OCI-LY3 (cell line): ENCODE data around the gene RNF186.

Experiments used
- H2AFZ ChIP-seq: fragments of 200-600, 300-600 bp; shearing (Covaris generic); 2 replicates; pipeline ENCODE4 v1.6.0; 2014; ENCODE audit warnings: antibody characterized with exemption, low read depth, low read length
- H3K27ac ChIP-seq: fragments of 200-600, 300-600 bp; sonication (generic); 2 replicates; pipeline ENCODE4 v1.5.1; 2014; ENCODE audit warnings: mild to moderate bottlenecking, low read length, moderate library complexity, mixed read lengths
- H3K27me3 ChIP-seq: fragments of 200-600, 300-600 bp; sonication (generic); 2 replicates; pipeline ENCODE4 v1.6.1; 2014; ENCODE audit warnings: low read depth, low read length, mixed read lengths
- H3K36me3 ChIP-seq: fragments of 200-600, 300-600 bp; sonication (generic); replicated peaks from 2 replicates; pipeline ENCODE3; 2014; ENCODE audit warnings: low read depth, low read length, mixed read lengths
- H3K4me1 ChIP-seq: fragments of 300-600, 200-600 bp; sonication (generic); 2 replicates; pipeline ENCODE4 v1.6.1; 2014; ENCODE audit warnings: low read length, mixed read lengths
- H3K4me2 ChIP-seq: fragments of 200-600, 300-600 bp; sonication (generic); 2 replicates; pipeline ENCODE4 v1.6.1; 2014; ENCODE audit warnings: low read length, mixed read lengths
- H3K4me3 ChIP-seq: fragments of 300-600, 200-600 bp; sonication (generic); 2 replicates; pipeline ENCODE4 v1.5.1; 2014; ENCODE audit warnings: antibody characterized with exemption, mild to moderate bottlenecking, low read length, moderate library complexity
- H3K79me2 ChIP-seq: fragments of 300-600, 200-600 bp; shearing (Covaris generic); 2 replicates; pipeline ENCODE4 v1.6.1; 2014; ENCODE audit warnings: mild to moderate bottlenecking, low read length, mixed read lengths
- H3K9ac ChIP-seq: fragments of 300-600, 200-600 bp; shearing (Covaris generic); 2 replicates; pipeline ENCODE4 v1.6.0; 2014; ENCODE audit warnings: mild to moderate bottlenecking, low read length, moderate library complexity
- H3K9me3 ChIP-seq: fragments of 200-600, 300-600 bp; shearing (Covaris generic); 2 replicates; pipeline ENCODE4 v1.6.1; 2014; ENCODE audit warnings: low read length, mixed read lengths; ENCODE audit not compliant: insufficient read depth
- H4K20me1 ChIP-seq: fragments of 200-600, 300-600 bp; sonication (generic); 2 replicates; pipeline ENCODE4 v1.6.1; 2016; ENCODE audit warnings: low read length, mixed read lengths; ENCODE audit not compliant: insufficient read depth
- EZH2phosphoT487 ChIP-seq: fragments of 200-600 bp; shearing (Covaris generic); IDR thresholded peaks from 2 replicates; pipeline ENCODE4 v1.6.1; 2018; ENCODE audit warnings: antibody characterized with exemption, mixed run types, low read depth
- TF ChIP-seq, protein P1 (sequence below): fragments of 200-600, 300-600 bp; sonication (generic); IDR thresholded peaks from 2 replicates; pipeline ENCODE4 v1.5.1; 2014; ENCODE audit warnings: antibody characterized with exemption, low read length, low read depth

RNF186 gene

DNA sequence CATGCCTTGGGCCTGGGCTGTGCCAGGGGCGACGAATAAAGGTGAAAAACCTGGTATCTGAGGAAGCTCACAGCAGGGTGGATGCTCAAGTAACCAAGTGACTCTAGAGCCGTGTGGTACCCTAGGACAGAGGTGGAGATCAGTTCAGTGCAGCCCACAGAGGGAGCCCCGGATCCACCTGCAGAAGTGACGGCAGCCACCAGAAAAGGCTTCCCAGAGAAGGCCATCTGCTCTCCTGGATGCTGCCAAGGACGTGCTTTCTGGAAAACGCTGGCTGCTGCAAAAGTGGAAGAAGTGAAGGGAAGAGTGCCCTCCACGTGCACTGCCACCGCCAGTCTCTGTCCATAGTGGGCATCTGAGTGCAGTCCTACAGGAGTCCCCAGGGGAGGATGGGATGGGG lies 43.0 kb downstream of the RNF186 start:
- Histone ChIP-seq H3K9ac (no peak overlapping the region), H3K79me2 (no peaks in the 10 kb centered on the region), H3K27me3 (no peaks in the 10 kb centered on the region), H4K20me1 (no peaks in the 10 kb centered on the region), H2AFZ (no peak overlapping the region), H3K4me2 (no peak overlapping the region), H3K9me3 (no peaks in the 10 kb centered on the region), H3K4me1 (no peaks in the 10 kb centered on the region), H3K27ac (no peak overlapping the region), H3K36me3 (no peaks in the 10 kb centered on the region), H3K4me3 (no peak overlapping the region)
- no peak for TF ChIP-seq EZH2phosphoT487
- TF ChIP-seq, protein P1, sequence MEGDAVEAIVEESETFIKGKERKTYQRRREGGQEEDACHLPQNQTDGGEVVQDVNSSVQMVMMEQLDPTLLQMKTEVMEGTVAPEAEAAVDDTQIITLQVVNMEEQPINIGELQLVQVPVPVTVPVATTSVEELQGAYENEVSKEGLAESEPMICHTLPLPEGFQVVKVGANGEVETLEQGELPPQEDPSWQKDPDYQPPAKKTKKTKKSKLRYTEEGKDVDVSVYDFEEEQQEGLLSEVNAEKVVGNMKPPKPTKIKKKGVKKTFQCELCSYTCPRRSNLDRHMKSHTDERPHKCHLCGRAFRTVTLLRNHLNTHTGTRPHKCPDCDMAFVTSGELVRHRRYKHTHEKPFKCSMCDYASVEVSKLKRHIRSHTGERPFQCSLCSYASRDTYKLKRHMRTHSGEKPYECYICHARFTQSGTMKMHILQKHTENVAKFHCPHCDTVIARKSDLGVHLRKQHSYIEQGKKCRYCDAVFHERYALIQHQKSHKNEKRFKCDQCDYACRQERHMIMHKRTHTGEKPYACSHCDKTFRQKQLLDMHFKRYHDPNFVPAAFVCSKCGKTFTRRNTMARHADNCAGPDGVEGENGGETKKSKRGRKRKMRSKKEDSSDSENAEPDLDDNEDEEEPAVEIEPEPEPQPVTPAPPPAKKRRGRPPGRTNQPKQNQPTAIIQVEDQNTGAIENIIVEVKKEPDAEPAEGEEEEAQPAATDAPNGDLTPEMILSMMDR = no peak

DNA sequence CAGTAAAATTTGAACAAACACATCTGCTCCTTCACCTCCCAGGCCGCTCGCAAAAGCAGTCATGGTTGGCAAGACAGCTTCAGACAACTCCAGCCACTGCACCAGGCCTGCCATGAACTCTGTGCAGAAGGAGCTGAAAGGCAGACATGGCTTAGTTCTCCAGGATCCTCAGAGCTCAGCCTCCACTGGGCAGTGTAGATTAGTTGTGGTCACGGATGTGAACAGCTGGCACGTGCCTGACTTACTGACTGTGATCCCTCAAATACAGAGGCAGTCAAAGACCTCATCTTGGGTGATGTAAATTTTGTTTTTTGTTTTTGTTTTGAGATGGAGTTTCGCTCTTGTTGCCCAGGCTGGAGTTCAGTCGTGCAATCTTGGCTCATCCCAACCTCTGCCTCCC lies 43.7 kb downstream of the RNF186 start:
- H3K27ac ChIP-seq = no peak overlapping the region
- no peaks in the 10 kb centered on the region for H3K27me3 ChIP-seq
- H3K9me3 ChIP-seq = no peaks in the 10 kb centered on the region
- H3K4me3 ChIP-seq = no peak overlapping the region
- H3K36me3 ChIP-seq = no peaks in the 10 kb centered on the region
- no peaks in the 10 kb centered on the region for H3K79me2 ChIP-seq
- H3K4me2 ChIP-seq = no peak overlapping the region
- no peak overlapping the region for H2AFZ ChIP-seq
- H3K4me1 ChIP-seq = no peaks in the 10 kb centered on the region
- H3K9ac ChIP-seq = no peak overlapping the region
- no peak for TF ChIP-seq EZH2phosphoT487
- TF ChIP-seq, protein P1 = no peak
- no peaks in the 10 kb centered on the region for H4K20me1 ChIP-seq

DNA sequence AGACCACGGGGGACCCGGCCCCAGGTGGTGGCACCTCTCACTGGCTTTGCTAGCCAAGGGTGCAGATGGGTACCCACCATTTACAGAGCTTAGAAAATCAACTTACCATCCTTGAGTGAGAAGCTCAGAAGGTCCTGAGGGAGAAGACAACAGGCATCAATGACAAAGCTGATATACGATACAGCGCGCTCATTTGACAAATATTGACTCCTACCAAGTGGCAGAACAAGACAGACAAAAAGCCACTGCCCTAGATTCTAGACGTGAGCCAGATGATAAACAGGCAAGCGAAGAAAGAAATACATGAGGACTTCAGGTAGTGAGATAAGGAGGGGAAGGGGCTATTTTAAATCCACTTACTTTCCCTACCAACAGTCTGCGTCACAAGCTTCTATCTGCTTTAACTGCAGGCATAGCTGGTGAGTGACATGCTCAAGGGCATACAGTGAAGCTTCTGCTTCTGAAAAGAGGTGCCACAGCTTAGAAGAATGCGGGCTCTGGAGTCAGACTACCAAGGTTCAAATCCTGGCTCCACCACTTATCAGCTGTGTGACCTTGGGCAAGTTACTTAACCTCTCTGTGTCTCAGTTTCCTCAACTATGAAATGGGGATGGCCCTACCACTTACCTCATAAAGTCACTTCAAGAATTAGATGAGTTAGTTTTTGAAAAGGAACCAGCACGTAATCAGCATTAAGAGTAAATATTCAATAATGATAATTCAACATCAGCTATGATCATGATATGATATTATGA lies 44.5 kb downstream of the RNF186 start:
- Histone ChIP-seq H2AFZ (no peak overlapping the region), H3K4me3 (no peak overlapping the region), H3K9ac (no peak overlapping the region), H3K27me3 (no peaks in the 10 kb centered on the region), H3K79me2 (no peaks in the 10 kb centered on the region), H4K20me1 (no peaks in the 10 kb centered on the region), H3K4me1 (no peaks in the 10 kb centered on the region), H3K4me2 (no peak overlapping the region), H3K27ac (no peak overlapping the region), H3K9me3 (no peaks in the 10 kb centered on the region), H3K36me3 (no peaks in the 10 kb centered on the region)
- TF ChIP-seq, protein P1 = no peak
- TF ChIP-seq EZH2phosphoT487 = no peak

DNA sequence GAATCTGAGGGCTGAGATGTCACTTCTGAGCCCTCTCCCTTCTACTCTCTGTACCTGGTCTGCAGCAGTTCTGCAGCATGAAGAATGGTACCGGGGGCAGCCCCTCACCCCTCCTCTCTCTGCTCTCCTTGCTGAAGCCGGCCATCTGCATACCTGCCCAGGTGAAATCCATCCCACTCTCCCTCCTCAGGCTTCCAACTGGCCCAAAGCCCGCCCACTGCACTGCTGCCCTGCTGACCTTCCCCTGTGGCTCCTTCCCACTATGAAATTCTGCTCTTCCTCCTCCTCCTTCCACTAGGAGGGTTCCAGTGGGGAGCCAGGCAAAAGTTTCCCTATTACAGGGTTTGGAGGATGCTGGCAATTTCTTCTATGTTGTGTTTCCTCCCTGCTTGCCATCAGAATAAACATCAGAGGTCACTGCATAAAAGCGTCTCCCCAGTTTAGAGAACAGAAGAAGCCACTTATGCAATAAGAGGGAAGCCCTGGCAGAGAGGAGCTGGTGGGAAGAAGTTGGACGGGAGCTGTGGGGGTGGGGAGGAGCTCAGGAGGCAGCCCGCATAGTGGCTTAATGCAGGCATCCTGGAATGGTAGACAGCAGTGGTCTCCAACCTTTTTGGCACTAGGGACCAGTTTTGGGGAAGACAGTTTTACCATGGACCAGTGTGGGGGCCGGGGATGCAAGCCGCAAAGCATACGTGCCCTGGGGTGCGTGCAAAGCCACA lies 45.7 kb downstream of the RNF186 start:
- no peak overlapping the region for H3K27ac ChIP-seq
- no peaks in the 10 kb centered on the region for H3K36me3 ChIP-seq
- no peak overlapping the region for H3K4me3 ChIP-seq
- H4K20me1 ChIP-seq = no peaks in the 10 kb centered on the region
- H3K9ac ChIP-seq = no peak overlapping the region
- no peak overlapping the region for H3K4me2 ChIP-seq
- H3K27me3 ChIP-seq = no peaks in the 10 kb centered on the region
- no peak overlapping the region for H2AFZ ChIP-seq
- H3K79me2 ChIP-seq = no peaks in the 10 kb centered on the region
- TF ChIP-seq, protein P1 = no peak
- TF ChIP-seq EZH2phosphoT487 = no peak
- H3K9me3 ChIP-seq = no peaks in the 10 kb centered on the region
- H3K4me1 ChIP-seq = peaks cover 7% of the 10 kb centered on the region
